LNCAP (cell line): Measurements from ENCODE around the gene ZNF789.
A peak's percentile ranks its signal among the peaks of the same experiment; 100 is the strongest.

Source experiments
- CTCF ChIP-seq: fragments of 450-650 bp; IDR thresholded peaks from 2 replicates; pipeline ENCODE4 v1.5.1; 2017; ENCODE audit warnings: mild to moderate bottlenecking

The ZNF789 gene

GRCh38 chr7:99521399-99521798 lies 48.7 kb downstream of the ZNF789 start:
- TF ChIP-seq CTCF, result no peak

GRCh38 chr7:99525713-99526440 lies 53.2 kb downstream of the ZNF789 start:
- TF ChIP-seq CTCF, result peak; percentile 15; the same call in 1 of the 2 replicates

DNA sequence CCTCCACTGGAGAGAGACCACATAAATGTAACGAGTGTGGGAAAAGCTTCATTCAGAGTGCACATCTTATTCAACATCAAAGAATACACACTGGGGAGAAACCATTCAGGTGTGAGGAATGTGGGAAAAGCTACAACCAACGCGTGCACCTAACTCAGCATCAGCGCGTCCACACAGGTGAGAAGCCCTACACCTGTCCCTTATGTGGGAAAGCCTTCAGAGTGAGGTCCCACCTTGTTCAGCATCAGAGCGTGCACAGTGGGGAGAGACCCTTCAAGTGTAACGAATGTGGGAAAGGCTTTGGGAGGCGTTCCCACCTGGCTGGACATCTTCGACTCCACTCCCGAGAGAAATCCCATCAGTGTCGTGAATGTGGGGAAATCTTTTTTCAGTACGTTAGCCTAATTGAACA lies 58.7 kb downstream of the ZNF789 start:
- TF ChIP-seq CTCF, result no peak

GRCh38 chr7:99535667-99536066 lies 63.0 kb downstream of the ZNF789 start:
- TF ChIP-seq CTCF, result no peak
